ENCODE measurements around the gene CRAT. TPM values are rescaled to one million over a fixed set of nuclear protein-coding genes. Genes with fewer than 3 reads are reported as not detected.

The CRAT gene
- total and polyA plus RNA-seq, 11 donors = 37.0 to 126 (median 65.7) TPM

GRCh38 chr9:129136446-129137035, 25.9 kb upstream of the CRAT start:
- H3K9me3 ChIP-seq = no peaks in the 10 kb centered on the region
- H3K4me1 ChIP-seq = peaks cover 6 to 47% (median 38%) of the 10 kb centered on the region in 12 donors
- intact Hi-C loops (cut with DNase I) = loop anchor here in 5 of 10 donors (5.0 to 10.0 kb wide), 4 partner anchors 361 to 658 kb away; no protein-coding TSS in a partner anchor
- ATAC-seq = no peak
- 70 to 79% (median 78%) methylated on average over 16 of the region's 16 CpGs for WGBS, 4 donors
- H3K27me3 ChIP-seq = no peaks in the 10 kb centered on the region
- no peak for DNase-seq
- no peak overlapping the region for H3K4me3 ChIP-seq
- H3K36me3 ChIP-seq = peaks cover 0 to 62% (median 46%) of the 10 kb centered on the region in 9 donors
- TF ChIP-seq POLR2A (IDR thresholded peaks at IDR 0.05) (no peak), CTCF (IDR thresholded peaks at IDR 0.05) (no peak)
- no peak overlapping the region for H3K27ac ChIP-seq

- ATAC-seq = no peak
- H3K27me3 ChIP-seq = no peaks in the 10 kb centered on the region
- intact Hi-C loops (cut with DNase I) = loop anchor here in 5 of 10 donors (5.0 to 10.0 kb wide), 4 partner anchors 362 to 659 kb away; no protein-coding TSS in a partner anchor
- DNase-seq = no peak
- no peak overlapping the region for H3K4me3 ChIP-seq
- H3K36me3 ChIP-seq = peaks cover 0 to 73% (median 52%) of the 10 kb centered on the region in 9 donors
- H3K4me1 ChIP-seq = peaks cover 0 to 39% (median 27%) of the 10 kb centered on the region in 12 donors
- no peak for TF ChIP-seq POLR2A (IDR thresholded peaks at IDR 0.05)
- TF ChIP-seq CTCF (IDR thresholded peaks at IDR 0.05) = no peak
- H3K9me3 ChIP-seq = no peaks in the 10 kb centered on the region
- 76 to 87% (median 85%) methylated on average over 4 to 6 of the region's 6 CpGs for WGBS, 4 donors
- no peak overlapping the region for H3K27ac ChIP-seq
These were observed 24.9 kb upstream of the CRAT start for GRCh38 chr9:129135476-129135875.

- DNase-seq (no peak), ATAC-seq (no peak)
- no peak for TF ChIP-seq CTCF (IDR thresholded peaks at IDR 0.05)
- no peak for TF ChIP-seq POLR2A (IDR thresholded peaks at IDR 0.05)
- intact Hi-C loops (cut with DNase I) = loop anchor here in 5 of 10 donors (2.0 to 10.0 kb wide), 5 partner anchors 478 to 662 kb away; partner anchors contain the start of genes C9orf50 (in 1 of the 5) and NTMT1 (in 1 of the 5)
- peaks cover 0 to 16% (median 5%) of the 10 kb centered on the region in 12 donors for H3K4me1 ChIP-seq
- peaks cover 0 to 93% (median 69%) of the 10 kb centered on the region in 9 donors for H3K36me3 ChIP-seq
- no peak overlapping the region for H3K27ac ChIP-seq
- no peaks in the 10 kb centered on the region for H3K27me3 ChIP-seq
- WGBS, 4 donors = 82 to 89% (median 88%) methylated on average over 4 of the region's 4 CpGs
- H3K9me3 ChIP-seq = no peaks in the 10 kb centered on the region
- no peak overlapping the region for H3K4me3 ChIP-seq
These were observed 22.5 kb upstream of the CRAT start for GRCh38 chr9:129133082-129133481.

- no peaks in the 10 kb centered on the region for H3K9me3 ChIP-seq
- TF ChIP-seq POLR2A (IDR thresholded peaks at IDR 0.05) (no peak), CTCF (IDR thresholded peaks at IDR 0.05) (peak; percentile 92 to 99 (median 98))
- H3K36me3 ChIP-seq = peaks cover 0 to 93% (median 62%) of the 10 kb centered on the region in 9 donors
- H3K4me1 ChIP-seq = peaks cover 0 to 17% (median 0%) of the 10 kb centered on the region in 12 donors
- peak; percentile 75 to 87 (median 78) for DNase-seq
- no peaks in the 10 kb centered on the region for H3K27me3 ChIP-seq
- peak; percentile 55 to 88 (median 86) for ATAC-seq
- no peak overlapping the region for H3K27ac ChIP-seq
- intact Hi-C loops (cut with DNase I) = loop anchor here in 9 of 10 donors (1.0 to 10.0 kb wide), 8 partner anchors 479 to 663 kb away; partner anchors contain the start of genes C9orf50 (in 1 of the 9) and NTMT1 (in 1 of the 9)
- WGBS, 4 donors = 42 to 54% (median 51%) methylated on average over 13 of the region's 13 CpGs
- H3K4me3 ChIP-seq = no peak overlapping the region
These were observed 20.9 kb upstream of the CRAT start for GRCh38 chr9:129131300-129132145.

All from heart left ventricle (tissue), 16 donors.